Ascending aorta (tissue), 2 donors: Measurements from ENCODE around the gene NRGN. TPM values are rescaled to one million over a fixed set of nuclear protein-coding genes. Genes with fewer than 3 reads are reported as not detected.

Experiments
- DNase-seq, 2 donors: peaks; one replicate each; pipeline ENCODE4 v3.0.0-alpha.2; 2019; ENCODE audit warnings: low spot score in 2 of 2
- H3K27ac ChIP-seq, 2 donors: fragments of 200-600 bp; sonication (generic); one replicate each; pipeline ENCODE4 v1.5.1; 2016 to 2017; ENCODE audit warnings: mild to moderate bottlenecking in 1 of 2
- H3K27me3 ChIP-seq: fragments of 200-600 bp; sonication (generic); one replicate; pipeline ENCODE4 v1.5.1; 2017
- H3K36me3 ChIP-seq, 2 donors: fragments of 200-600 bp; sonication (generic); one replicate each; pipeline ENCODE4 v1.5.1; 2016
- H3K4me1 ChIP-seq, 2 donors: fragments of 200-600 bp; sonication (generic); one replicate each; pipeline ENCODE4 v1.5.1; 2016 to 2017; ENCODE audit warnings: mild to moderate bottlenecking in 1 of 2
- H3K4me3 ChIP-seq, 2 donors: fragments of 200-600 bp; sonication (generic); one replicate each; pipeline ENCODE4 v1.5.1; 2016 to 2017; ENCODE audit warnings: mild to moderate bottlenecking in 1 of 2
- H3K9me3 ChIP-seq, 2 donors: fragments of 200-600 bp; sonication (generic); one replicate each; pipeline ENCODE4 v1.5.1; 2016
- CTCF ChIP-seq, 3 experiments: fragments of 200-600 bp in 2 of 3; fragments of 450-650 bp in 1 of 3; sonication (generic) in 2 of 3; IDR thresholded peaks; one replicate each; pipeline ENCODE4 v1.5.1; 2016 to 2019; ENCODE audit warnings: antibody characterized with exemption in 3 of 3, mild to moderate bottlenecking in 1 of 3, moderate library complexity in 1 of 3
- intact Hi-C: fragments of 100-400 bp; cut with DNase I; formaldehyde crosslinking; loops from one replicate; pipeline ENCODE4 v1.15.1; 2023
- total RNA-seq: library from RNA; depleted of rRNA; stranded (reverse); fragments of >200 nt; gene quantifications from one replicate; pipeline ENCODE4 v1.1.0, GENCODE V29; 2016

The NRGN gene
- total RNA-seq, 1 donor from 2014 or later, result 5.3 TPM

- Histone ChIP-seq H3K4me3 (no peak overlapping the region), H3K36me3 (no peaks in the 10 kb centered on the region), H3K4me1 (no peaks in the 10 kb centered on the region), H3K27me3 (no peaks in the 10 kb centered on the region), H3K27ac (no peak overlapping the region), H3K9me3 (peaks cover 0 to 10% of the 10 kb centered on the region in 2 donors)
- DNase-seq, result no peak
- TF ChIP-seq CTCF (IDR thresholded peaks at IDR 0.05), result no peak
- intact Hi-C loops, result no loop called here
Measured at GRCh38 chr11:124712392-124712791, 27.4 kb upstream of the NRGN start.

- no peak for TF ChIP-seq CTCF (IDR thresholded peaks at IDR 0.05)
- H3K9me3 ChIP-seq, result no peaks in the 10 kb centered on the region
Measured at GRCh38 chr11:124716591-124716990, 23.2 kb upstream of the NRGN start.

GRCh38 chr11:124717421-124717785 lies 22.3 kb upstream of the NRGN start:
- TF ChIP-seq CTCF (IDR thresholded peaks at IDR 0.05), result no peak
- Histone ChIP-seq H3K36me3 (no peaks in the 10 kb centered on the region), H3K27me3 (no peaks in the 10 kb centered on the region), H3K27ac (peak overlapping the region; percentile 51 to 65), H3K9me3 (no peaks in the 10 kb centered on the region), H3K4me3 (peak overlapping the region; percentile 48 to 64), H3K4me1 (peaks cover 0 to 8% of the 10 kb centered on the region in 2 donors)
- intact Hi-C loops, result loop anchor here (5.0 kb wide), 1 partner anchor 40 kb away; no protein-coding TSS in a partner anchor
- no peak for DNase-seq

More at GRCh38 chr11:124716591-124716990, 23.2 kb upstream of the NRGN start:
- no peak overlapping the region for H3K4me3 ChIP-seq
- no peaks in the 10 kb centered on the region for H3K36me3 ChIP-seq
- no peaks in the 10 kb centered on the region for H3K27me3 ChIP-seq
- intact Hi-C loops, result loop anchor here (5.0 kb wide), 1 partner anchor 39 kb away; no protein-coding TSS in a partner anchor
- DNase-seq, result no peak
- no peak overlapping the region for H3K27ac ChIP-seq
- H3K4me1 ChIP-seq, result peaks cover 0 to 8% of the 10 kb centered on the region in 2 donors

GRCh38 chr11:124717786-124718651 lies 21.7 kb upstream of the NRGN start:
- Histone ChIP-seq H3K4me1 (peaks cover 0 to 8% of the 10 kb centered on the region in 2 donors), H3K36me3 (no peaks in the 10 kb centered on the region), H3K4me3 (peak overlapping the region; percentile 48 to 64), H3K27ac (peak overlapping the region; percentile 51 to 65), H3K27me3 (no peaks in the 10 kb centered on the region), H3K9me3 (no peaks in the 10 kb centered on the region)
- intact Hi-C loops, result loop anchor here (2.0 to 5.0 kb wide), 2 partner anchors 19 to 41 kb away; no protein-coding TSS in a partner anchor
- no peak for DNase-seq
- no peak for TF ChIP-seq CTCF (IDR thresholded peaks at IDR 0.05)

- Histone ChIP-seq H3K27ac (peak overlapping the region in 1 of 2 donors; percentile 65), H3K4me3 (no peak overlapping the region), H3K36me3 (no peaks in the 10 kb centered on the region), H3K9me3 (no peaks in the 10 kb centered on the region), H3K27me3 (no peaks in the 10 kb centered on the region), H3K4me1 (peaks cover 0 to 8% of the 10 kb centered on the region in 2 donors)
- intact Hi-C loops, result loop anchor here (2.0 to 5.0 kb wide), 2 partner anchors 18 to 42 kb away; no protein-coding TSS in a partner anchor
- DNase-seq, result no peak
- TF ChIP-seq CTCF (IDR thresholded peaks at IDR 0.05), result no peak
Measured at GRCh38 chr11:124718801-124719200, 20.9 kb upstream of the NRGN start.
